IMR-90 (cell line): ENCODE results near the gene MECP2. TPM values are rescaled to one million over a fixed set of nuclear protein-coding genes. Genes with fewer than 3 reads are reported as not detected.

ENCODE experiments used
- ATAC-seq: fragments of 200-7000 bp; cut with Tn5 transposase; 2 replicates; pipeline ENCODE4 v1.9.1; 2020; ENCODE audit warnings: low read depth, mild to moderate bottlenecking, moderate library complexity
- BruUV-seq: library from RNA; stranded (reverse); fragments of 400-500 nt; replicated peaks from 2 replicates; lab custom pipeline; 2021; lab: Mats Ljungman, UMichigan
- CTCF ChIA-PET: fragments of 300-600 bp; formaldehyde crosslinking; extraction: SDS; loops from one replicate; lab custom pipeline; 2021; ENCODE audit warnings: antibody characterized with exemption; lab: Yijun Ruan, JAX
- POLR2A ChIA-PET: fragments of 300-600 bp; sonication (Branson Sonifier 250); formaldehyde crosslinking; loops from one replicate; lab custom pipeline; 2022; ENCODE audit warnings: antibody characterized with exemption; ENCODE audit not compliant: unreplicated experiment; lab: Charles Lee
- DNase-seq: peaks from one replicate; pipeline ENCODE4 v3.0.0; 2013
- H2AFZ ChIP-seq: replicated peaks from 2 replicates; pipeline ENCODE3; 2013; ENCODE audit warnings: low read length, mild to moderate bottlenecking; ENCODE audit not compliant: poor library complexity
- H2AK5ac ChIP-seq: 2 replicates; pipeline ENCODE4 v1.6.1; 2013; ENCODE audit warnings: low read depth, low read length, inconsistent platforms
- H2AK9ac ChIP-seq: replicated peaks from 2 replicates; pipeline ENCODE3; 2013; ENCODE audit warnings: mild to moderate bottlenecking, low read depth, low read length, moderate library complexity; ENCODE audit not compliant: poor library complexity
- H2BK120ac ChIP-seq: 2 replicates; pipeline ENCODE4 v1.6.1; 2013; ENCODE audit warnings: low read depth, low read length, inconsistent platforms
- H2BK15ac ChIP-seq: 3 replicates; pipeline ENCODE4 v1.6.1; 2013; ENCODE audit warnings: low read depth, low read length, inconsistent platforms
- H2BK20ac ChIP-seq: 2 replicates; pipeline ENCODE4 v1.6.1; 2013; ENCODE audit warnings: low read depth, mild to moderate bottlenecking, inconsistent platforms, low read length, moderate library complexity
- H2BK5ac ChIP-seq: 2 replicates; pipeline ENCODE4 v1.6.1; 2013; ENCODE audit warnings: mild to moderate bottlenecking, low read depth, low read length, inconsistent platforms; ENCODE audit not compliant: poor library complexity, severe bottlenecking
- H3K14ac ChIP-seq: replicated peaks from 2 replicates; pipeline ENCODE4 v1.6.1; 2013; ENCODE audit warnings: low read depth, low read length, inconsistent platforms
- H3K18ac ChIP-seq: 2 replicates; pipeline ENCODE4 v1.6.1; 2013; ENCODE audit warnings: low read depth, low read length, control low read depth
- H3K23ac ChIP-seq: 2 replicates; pipeline ENCODE4 v1.6.1; 2013; ENCODE audit warnings: low read depth, low read length, inconsistent platforms
- H3K27ac ChIP-seq: 2 replicates; pipeline ENCODE4 v1.5.1; 2013; ENCODE audit warnings: mild to moderate bottlenecking, control low read depth, low read length; ENCODE audit not compliant: insufficient read depth
- H3K27me3 ChIP-seq: 2 replicates; pipeline ENCODE4 v1.6.1; 2013; ENCODE audit warnings: low read length; ENCODE audit not compliant: control insufficient read depth, insufficient read depth
- H3K36me3 ChIP-seq: 2 replicates; pipeline ENCODE4 v1.6.1; 2013; ENCODE audit warnings: low read length, mixed read lengths; ENCODE audit not compliant: control insufficient read depth, insufficient read depth
- H3K4ac ChIP-seq: 2 replicates; pipeline ENCODE4 v1.6.1; 2013; ENCODE audit warnings: low read depth, low read length, inconsistent platforms
- H3K4me1 ChIP-seq: 2 replicates; pipeline ENCODE4 v1.6.1; 2013; ENCODE audit warnings: low read length, mixed read lengths; ENCODE audit not compliant: control insufficient read depth, insufficient read depth
- H3K4me2 ChIP-seq: 2 replicates; pipeline ENCODE4 v1.6.1; 2013; ENCODE audit warnings: low read depth, mild to moderate bottlenecking, control low read depth, low read length, moderate library complexity
- H3K4me3 ChIP-seq: 2 replicates; pipeline ENCODE4 v1.5.1; 2013; ENCODE audit warnings: low read depth, mild to moderate bottlenecking, control low read depth, low read length, moderate library complexity; ENCODE audit not compliant: insufficient read depth
- H3K56ac ChIP-seq: 2 replicates; pipeline ENCODE4 v1.6.1; 2013; ENCODE audit warnings: low read length, inconsistent platforms; ENCODE audit not compliant: insufficient read depth; ENCODE audit errors: extremely low read depth
- H3K79me1 ChIP-seq, 2 experiments: 2 replicates each; pipeline ENCODE4 v1.6.1; 2013; ENCODE audit warnings: low read length in 2 of 2, inconsistent platforms in 1 of 2, low read depth in 1 of 2
- H3K9ac ChIP-seq: 2 replicates; pipeline ENCODE4 v1.6.1; 2013; ENCODE audit warnings: low read depth, low read length, control low read depth
- H3K9me1 ChIP-seq: 2 replicates; pipeline ENCODE4 v1.6.1; 2013; ENCODE audit warnings: low read length, inconsistent platforms; ENCODE audit not compliant: insufficient read depth
- H3K9me3 ChIP-seq: 2 replicates; pipeline ENCODE4 v1.6.1; 2013; ENCODE audit warnings: low read length; ENCODE audit not compliant: control insufficient read depth, insufficient read depth
- H4K20me1 ChIP-seq: 2 replicates; pipeline ENCODE4 v1.6.1; 2013; ENCODE audit warnings: low read length, inconsistent platforms; ENCODE audit not compliant: insufficient read depth
- H4K5ac ChIP-seq: 2 replicates; pipeline ENCODE4 v1.6.1; 2013; ENCODE audit warnings: mild to moderate bottlenecking, low read depth, low read length, control low read depth
- H4K8ac ChIP-seq, 2 experiments: 2 replicates each; pipeline ENCODE4 v1.6.1; 2013; ENCODE audit warnings: low read depth in 2 of 2, low read length in 2 of 2, control low read depth in 1 of 2, inconsistent platforms in 1 of 2
- H4K91ac ChIP-seq: 2 replicates; pipeline ENCODE4 v1.6.1; 2013; ENCODE audit warnings: low read depth, low read length, inconsistent platforms; ENCODE audit not compliant: insufficient read depth
- MAFK ChIP-seq: IDR thresholded peaks from 2 replicates; pipeline ENCODE4 v1.6.1; 2012; ENCODE audit warnings: low read depth, low read length, improper control_type of control experiment
- MAZ ChIP-seq: IDR thresholded peaks from 2 replicates; pipeline ENCODE4 v1.6.1; 2012; ENCODE audit warnings: low read depth, mild to moderate bottlenecking, low read length, improper control_type of control experiment, moderate library complexity, borderline replicate concordance
- RCOR1 ChIP-seq: IDR thresholded peaks from 2 replicates; pipeline ENCODE4 v1.6.1; 2012; ENCODE audit warnings: mild to moderate bottlenecking, low read length, improper control_type of control experiment; ENCODE audit not compliant: insufficient replicate concordance
- SMC3 ChIP-seq: fragments of 150-350 bp; IDR thresholded peaks from 2 replicates; pipeline ENCODE4 v1.6.1; 2016; ENCODE audit warnings: low read depth, mild to moderate bottlenecking, antibody characterized with exemption, low read length, moderate library complexity
- WGBS, 2 experiments: methylation state at CpG; one replicate each; pipeline versions ENCODE4 v1.1.5 to v1.1.7; 2013; ENCODE audit warnings: missing lambda C conversion rate in 2 of 2; ENCODE audit not compliant: insufficient read length in 1 of 2; ENCODE audit errors: extremely low coverage in 2 of 2; 5-methylcytosine and 5-hydroxymethylcytosine counted together
- dilution Hi-C: fragments of 300-500 bp; cut with HindIII; formaldehyde crosslinking; loops from one replicate; pipeline ENCODE4 v1.14.3; 2018; ENCODE audit warnings: low sequenced_read_pairs; ENCODE audit not compliant: unreplicated experiment
- in situ Hi-C: fragments of 300-500 bp; cut with MboI; formaldehyde crosslinking; loops from 3 replicates; pipeline ENCODE4 v1.14.3; 2019; ENCODE audit warnings: low sequenced_read_pairs, inconsistent platforms, mixed read lengths
- intact Hi-C: fragments of 100-400 bp; cut with micrococcal nuclease; formaldehyde crosslinking; loops from 2 replicates; pipeline ENCODE4 v1.10.0; 2022
- polyA plus RNA-seq, 3 experiments: library from polyadenylated mRNA; depleted of rRNA; stranded (reverse); fragments of >200 nt; gene quantifications; 2 replicates each; pipeline ENCODE4 v1.2.3, GENCODE V29; 2012; ENCODE audit warnings: low replicate concordance in 1 of 3
- total RNA-seq: library from RNA; depleted of rRNA; stranded (reverse); fragments of >200 nt; gene quantifications from 2 replicates; pipeline ENCODE4 v1.2.3, GENCODE V29; 2012
- TF ChIP-seq, protein P1 (sequence below): fragments of 150-350 bp; IDR thresholded peaks from 2 replicates; pipeline ENCODE4 v1.6.1; 2016; ENCODE audit warnings: low read depth, mild to moderate bottlenecking, low read length, moderate library complexity, borderline replicate concordance

Gene MECP2
- total and polyA plus RNA-seq, 2 of the 4 experiments (the other 2 are of a cell fraction), result 8.4 to 10.1 TPM

DNA sequence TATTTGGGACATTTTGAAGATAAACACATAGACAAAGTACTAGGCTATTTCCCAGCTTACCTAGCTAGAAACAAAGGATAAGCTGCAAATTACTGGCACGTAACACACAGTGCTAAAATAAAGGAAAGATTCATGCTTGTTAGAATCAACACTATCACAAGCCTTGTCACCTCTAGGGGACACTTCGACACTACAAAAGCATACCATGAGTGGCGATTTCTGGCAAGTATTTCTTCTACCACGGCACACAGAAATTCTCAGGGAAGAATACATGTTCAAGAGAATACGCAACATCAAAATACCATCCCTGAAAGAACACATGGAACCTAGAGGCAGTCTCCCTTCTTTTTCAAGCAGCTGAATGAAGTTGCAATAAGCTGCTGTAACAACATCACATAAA is 5.1 kb downstream of the MECP2 start:
- H2AK9ac ChIP-seq, result no peak overlapping the region
- intact Hi-C loops, result no loop called here
- POLR2A ChIA-PET, result no interaction called here
- peaks cover 5% of the 10 kb centered on the region for H3K4me1 ChIP-seq
- no peak overlapping the region for H4K8ac ChIP-seq
- H2BK20ac ChIP-seq, result no peak overlapping the region
- no peak overlapping the region for H3K56ac ChIP-seq
- no peak for ATAC-seq
- in situ Hi-C loops, result no loop called here
- no peak overlapping the region for H3K4me3 ChIP-seq
- H2BK15ac ChIP-seq, result no peak overlapping the region
- no peak overlapping the region for H2BK5ac ChIP-seq
- no peak overlapping the region for H3K18ac ChIP-seq
- peaks cover 8% of the 10 kb centered on the region; the same call in 1 of the 2 replicates for H3K9me1 ChIP-seq
- no TSS peak for BruUV-seq
- no peak overlapping the region for H2BK120ac ChIP-seq
- H4K5ac ChIP-seq, result no peak overlapping the region
- dilution Hi-C loops, result no loop called here
- no peak overlapping the region for H3K9ac ChIP-seq
- no peak overlapping the region for H3K4ac ChIP-seq
- peaks cover 6% of the 10 kb centered on the region; the same call in 1 of the 2 replicates for H3K36me3 ChIP-seq
- no peak overlapping the region for H2AK5ac ChIP-seq
- WGBS, 2 experiments, result 83% methylated on average over 1 of the region's 5 CpGs; no CpG with 5 or more reads in 1 of the 2 experiments
- no peak overlapping the region for H2AFZ ChIP-seq
- H4K91ac ChIP-seq, result no peak overlapping the region
- CTCF ChIA-PET, result no interaction called here
- peaks cover 0 to 31% of the 10 kb centered on the region in 2 experiments; a peak in 2 of 4 replicates for H3K79me1 ChIP-seq
- no peak for TF ChIP-seq MAZ
- TF ChIP-seq, protein P1, sequence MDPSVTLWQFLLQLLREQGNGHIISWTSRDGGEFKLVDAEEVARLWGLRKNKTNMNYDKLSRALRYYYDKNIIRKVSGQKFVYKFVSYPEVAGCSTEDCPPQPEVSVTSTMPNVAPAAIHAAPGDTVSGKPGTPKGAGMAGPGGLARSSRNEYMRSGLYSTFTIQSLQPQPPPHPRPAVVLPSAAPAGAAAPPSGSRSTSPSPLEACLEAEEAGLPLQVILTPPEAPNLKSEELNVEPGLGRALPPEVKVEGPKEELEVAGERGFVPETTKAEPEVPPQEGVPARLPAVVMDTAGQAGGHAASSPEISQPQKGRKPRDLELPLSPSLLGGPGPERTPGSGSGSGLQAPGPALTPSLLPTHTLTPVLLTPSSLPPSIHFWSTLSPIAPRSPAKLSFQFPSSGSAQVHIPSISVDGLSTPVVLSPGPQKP, result no peak
- no peak for TF ChIP-seq RCOR1
- no peak for TF ChIP-seq SMC3
- no peak for TF ChIP-seq MAFK
- no peak overlapping the region for H3K27ac ChIP-seq
- DNase-seq, result no peak
- H4K20me1 ChIP-seq, result peaks cover 64% of the 10 kb centered on the region
- H3K9me3 ChIP-seq, result no peaks in the 10 kb centered on the region
- H3K23ac ChIP-seq, result no peak overlapping the region
- H3K14ac ChIP-seq, result no peak overlapping the region
- no peaks in the 10 kb centered on the region for H3K27me3 ChIP-seq
- H3K4me2 ChIP-seq, result no peak overlapping the region
